Smooth muscle cell of the brain vasculature (primary cell): ENCODE measurements around the gene PVRIG.
"Not testable (repeated sequence)": the region's sequence is repeated elsewhere in the genome, so short reads cannot be mapped to it uniquely, and the experiment has no call there.

Experiments used
- DNase-seq: peaks from one replicate; pipeline ENCODE4 v3.0.0-alpha.2; 2012; ENCODE audit warnings: low read depth, low spot score

The PVRIG gene

DNA sequence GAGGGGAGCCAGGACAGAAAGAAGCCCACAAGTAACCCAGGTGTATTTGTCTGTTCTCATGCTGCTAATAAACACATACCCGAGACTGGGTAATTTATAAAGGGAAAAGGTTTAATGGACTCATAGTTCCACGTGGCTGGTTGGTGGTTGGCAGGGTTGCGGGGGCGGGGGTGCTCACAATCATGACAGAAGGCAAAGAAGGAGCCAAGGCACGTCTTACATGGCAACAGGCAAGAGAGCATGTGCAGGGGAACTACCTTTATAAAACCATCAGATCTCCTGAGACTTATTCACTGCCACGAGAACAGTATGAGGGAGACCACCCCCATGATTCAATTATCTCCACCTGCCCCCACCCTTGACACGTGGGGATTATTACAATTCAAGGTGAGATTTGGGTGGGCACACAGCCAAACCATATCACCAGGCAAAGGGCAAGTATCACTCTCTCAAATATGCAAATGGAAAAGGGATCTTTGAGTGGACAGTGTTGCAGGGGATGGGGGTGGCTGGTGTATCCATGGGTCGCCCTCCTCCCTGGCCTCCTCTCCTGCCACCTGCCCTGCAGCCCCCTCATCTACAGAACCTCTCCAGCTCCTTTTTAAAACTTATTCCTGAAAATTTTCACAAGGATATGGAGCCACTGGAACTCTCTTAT, 15.0 kb downstream of the PVRIG start:
- DNase-seq = not testable (repeated sequence)

DNA sequence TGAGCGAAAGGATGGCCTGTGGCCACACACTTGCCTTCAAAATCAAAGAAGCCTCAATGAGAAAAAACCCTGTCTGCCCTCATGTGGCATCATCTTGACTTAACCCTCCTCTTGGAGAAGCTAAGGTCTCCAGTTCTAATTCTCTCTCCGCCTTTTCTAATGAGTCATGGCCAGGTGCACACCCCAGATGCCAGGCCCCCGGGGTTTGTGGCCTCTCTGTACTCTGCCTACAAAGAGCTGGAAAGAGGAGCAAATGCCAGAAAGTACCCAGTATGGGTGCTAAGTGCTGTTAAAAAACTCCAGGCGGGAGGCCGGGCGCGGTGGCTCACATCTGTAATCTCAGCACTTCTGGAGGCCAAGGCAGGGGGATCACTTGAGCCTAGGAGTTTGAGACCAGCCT, 20.2 kb downstream of the PVRIG start:
- DNase-seq = not testable (repeated sequence)

DNA sequence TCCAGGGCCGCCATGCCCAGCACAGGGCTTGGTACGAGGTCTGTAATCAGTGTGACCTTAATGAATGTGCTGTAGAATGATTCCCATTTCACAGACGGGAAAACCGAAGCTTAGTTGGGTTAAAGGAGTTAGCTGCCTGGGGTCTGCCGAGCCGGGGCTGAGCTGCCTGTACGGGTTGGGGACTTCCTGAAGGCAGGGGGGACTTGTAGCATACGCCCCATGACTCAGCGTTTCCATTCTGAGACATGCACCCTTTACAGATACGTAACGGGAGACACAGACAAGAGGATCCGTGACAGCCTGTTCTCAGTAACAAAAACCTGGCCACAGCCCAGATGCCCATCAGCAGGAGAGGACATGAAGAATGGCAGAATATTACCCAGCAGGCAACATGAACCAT, 23.6 kb downstream of the PVRIG start:
- not testable (repeated sequence) for DNase-seq

DNA sequence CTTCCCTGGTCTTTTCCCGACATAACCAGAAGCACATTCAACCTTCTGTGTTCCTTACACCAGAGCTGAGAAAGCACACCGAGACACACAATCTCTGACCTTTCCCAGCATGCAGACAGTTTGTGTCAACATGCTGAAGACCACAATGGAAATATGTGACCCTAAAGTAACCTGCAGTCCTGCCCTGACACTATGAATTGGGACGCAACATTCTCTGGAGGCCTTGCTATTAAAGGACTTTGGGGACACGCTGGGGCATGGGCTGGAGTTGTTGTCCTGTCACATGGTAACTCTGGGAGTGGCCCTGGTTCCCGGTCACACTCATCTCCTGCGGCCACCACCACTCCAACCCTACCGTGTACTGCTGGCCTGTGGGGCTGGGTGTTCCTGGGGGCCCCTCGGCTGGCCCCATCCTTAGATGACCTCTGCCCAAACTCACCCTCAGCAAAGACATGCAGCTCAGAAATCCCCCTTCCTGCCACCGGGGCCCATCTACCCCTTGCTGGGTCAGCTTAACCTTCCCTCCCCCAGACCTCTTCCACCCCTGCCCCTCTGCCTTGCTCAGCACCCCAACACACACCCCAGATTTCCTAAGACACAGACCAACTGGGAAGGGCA, 25.3 kb downstream of the PVRIG start:
- DNase-seq = peak; percentile 10

DNA sequence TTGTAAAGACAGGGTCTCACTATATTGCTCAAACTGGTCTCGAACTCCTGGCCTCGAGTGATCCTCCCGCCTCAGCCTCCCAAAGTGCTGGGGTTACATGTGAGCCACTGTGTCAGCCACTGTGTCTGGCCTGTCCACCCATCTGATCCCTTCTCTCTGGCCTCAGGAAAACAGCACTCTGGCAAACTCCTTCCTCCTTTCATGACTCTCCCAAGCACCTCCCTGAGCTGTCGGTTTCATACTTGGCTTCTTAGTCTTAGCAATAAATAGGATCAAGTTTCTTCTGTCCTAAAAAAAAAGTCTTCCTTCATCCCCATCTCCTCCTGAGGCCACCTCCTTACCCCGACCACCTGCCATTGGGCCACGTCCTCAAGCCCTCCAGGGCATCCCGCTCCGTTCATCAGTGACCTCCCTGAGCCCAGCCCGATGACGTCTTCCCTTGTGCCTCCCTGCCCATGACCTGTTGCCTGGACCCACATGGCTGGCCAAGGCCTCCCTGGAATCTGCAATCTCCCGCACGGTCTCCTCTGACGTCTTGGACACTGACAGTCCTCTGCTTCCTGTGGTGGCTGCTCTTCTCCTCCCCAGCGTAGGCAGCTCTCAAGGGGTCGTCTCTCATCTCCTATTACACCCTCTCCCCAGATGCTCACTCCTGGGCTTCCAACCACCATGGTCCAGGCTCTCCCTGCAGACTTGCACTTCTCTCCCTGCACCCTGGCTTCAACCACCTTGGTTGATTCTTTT, 26.5 kb downstream of the PVRIG start:
- DNase-seq = not testable (repeated sequence)

DNA sequence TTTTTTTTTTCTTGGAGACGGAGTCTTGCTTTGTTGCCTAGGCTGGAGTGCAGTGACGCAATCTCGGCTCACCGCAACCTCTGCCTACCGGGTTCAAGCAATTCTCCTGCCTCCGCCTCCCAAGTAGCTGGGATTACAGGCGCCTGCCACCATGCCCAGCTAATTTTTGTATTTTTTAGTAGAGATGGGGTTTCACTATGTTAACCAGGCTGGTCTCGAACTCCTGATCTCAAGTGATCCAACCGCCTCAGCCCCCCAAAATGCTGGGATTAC, 27.1 kb downstream of the PVRIG start:
- not testable (repeated sequence) for DNase-seq

DNA sequence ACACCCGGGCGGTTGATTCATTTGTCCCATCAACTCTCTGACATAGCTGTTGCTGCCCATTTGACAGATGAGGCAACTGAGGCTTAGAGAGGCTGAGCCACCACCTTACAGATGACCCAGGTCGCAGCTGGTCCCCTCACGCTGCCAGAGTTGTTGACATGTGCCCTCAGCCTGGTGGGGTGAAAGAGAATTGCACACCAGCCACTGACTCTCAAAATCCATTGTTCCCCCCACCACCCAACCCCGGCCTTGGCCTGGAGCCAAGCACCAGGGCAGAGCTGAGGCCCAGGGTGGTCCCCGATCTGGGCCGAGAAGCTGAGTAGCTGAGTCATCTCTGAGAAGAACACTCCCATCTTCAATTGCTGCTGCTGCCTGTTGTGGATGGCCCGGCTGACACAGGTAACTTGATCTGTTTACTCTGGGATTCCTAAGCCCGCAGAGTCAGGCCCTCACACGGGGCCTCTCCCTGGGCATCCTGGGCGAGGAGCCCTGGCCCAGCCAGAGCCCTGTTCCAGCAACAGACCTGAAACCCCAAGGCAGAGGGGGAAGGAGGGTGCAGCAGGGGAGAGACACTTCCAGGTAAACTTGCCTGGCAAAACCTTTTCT, 27.5 kb downstream of the PVRIG start:
- peak; percentile 45 for DNase-seq

DNA sequence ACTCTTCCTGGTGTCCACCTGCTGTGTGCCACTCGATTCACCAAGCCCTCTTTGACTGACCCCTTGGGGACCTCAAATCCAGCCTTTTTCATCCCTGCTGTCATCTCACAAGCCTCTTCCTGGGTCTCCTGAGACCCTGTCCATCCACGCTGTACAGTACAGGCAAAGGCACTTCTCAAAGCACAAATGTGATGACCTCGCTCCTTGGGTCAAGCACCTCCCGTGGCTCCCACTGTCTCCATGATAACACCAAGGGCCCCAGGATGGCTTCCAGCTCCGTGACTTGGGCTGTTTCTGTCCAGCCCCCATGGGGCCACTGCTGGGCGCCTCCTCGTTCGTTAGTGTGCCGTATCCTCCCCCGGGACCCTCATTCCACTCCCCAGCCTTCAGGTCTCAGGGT, 28.7 kb downstream of the PVRIG start:
- no peak for DNase-seq

DNA sequence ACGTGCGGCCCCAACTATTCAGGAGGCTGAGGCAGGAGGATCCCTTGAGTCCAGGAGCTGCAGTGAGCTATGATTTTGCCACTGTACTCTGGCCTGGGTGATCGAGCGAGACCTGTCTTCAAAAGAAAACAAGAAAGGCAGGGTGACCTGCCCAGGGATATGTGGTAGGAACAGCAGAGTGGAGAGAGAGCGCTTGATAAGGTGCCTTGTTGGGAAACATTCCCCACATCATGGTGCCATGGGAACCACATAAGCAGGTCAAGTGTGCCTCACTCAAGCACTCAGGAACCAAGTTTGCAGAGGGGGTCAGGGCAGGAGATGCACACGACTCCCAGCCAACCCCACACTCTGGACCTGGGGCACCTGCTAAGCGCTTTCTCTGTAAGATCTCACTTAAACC, 37.3 kb downstream of the PVRIG start:
- no peak for DNase-seq

DNA sequence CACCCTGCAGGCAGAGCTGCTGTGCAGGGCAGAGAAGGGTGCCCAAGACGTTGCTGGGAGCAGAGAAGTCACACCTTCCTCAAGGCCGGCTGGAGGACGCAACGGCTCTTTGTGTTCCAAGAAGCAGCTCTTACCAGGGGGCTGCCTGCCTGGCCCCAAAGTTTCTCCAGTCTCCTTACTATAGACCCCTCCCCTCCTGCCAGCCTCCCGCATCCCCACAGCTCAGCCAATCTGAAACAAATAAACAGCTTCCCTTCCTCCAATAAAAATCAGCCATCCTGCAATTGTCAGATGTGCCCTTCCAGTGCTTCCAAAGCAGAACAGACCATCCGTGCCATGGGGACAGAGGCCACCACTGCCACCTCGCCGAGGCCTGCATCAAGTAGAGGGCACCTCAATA, 40.2 kb downstream of the PVRIG start:
- not testable (repeated sequence) for DNase-seq

DNA sequence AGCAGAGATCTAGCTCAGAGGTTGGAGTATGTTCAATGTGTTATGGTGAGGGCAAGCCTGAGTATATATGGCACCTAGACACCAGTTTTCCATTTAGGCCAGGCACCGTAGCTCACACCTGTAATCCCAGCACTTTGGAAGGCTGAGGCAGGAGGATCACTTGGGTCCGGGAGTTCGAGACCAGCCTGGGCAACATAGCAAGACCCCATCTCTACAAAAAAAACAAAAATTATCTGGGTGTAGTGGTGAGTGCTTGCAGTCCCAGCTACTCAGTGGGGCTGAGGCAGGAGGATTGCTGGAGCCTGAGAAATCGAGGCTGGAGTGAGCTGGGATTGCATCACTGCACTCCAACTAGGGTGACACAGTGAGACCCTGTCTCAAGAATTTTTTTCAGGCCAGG, 43.1 kb downstream of the PVRIG start:
- DNase-seq = not testable (repeated sequence)

DNA sequence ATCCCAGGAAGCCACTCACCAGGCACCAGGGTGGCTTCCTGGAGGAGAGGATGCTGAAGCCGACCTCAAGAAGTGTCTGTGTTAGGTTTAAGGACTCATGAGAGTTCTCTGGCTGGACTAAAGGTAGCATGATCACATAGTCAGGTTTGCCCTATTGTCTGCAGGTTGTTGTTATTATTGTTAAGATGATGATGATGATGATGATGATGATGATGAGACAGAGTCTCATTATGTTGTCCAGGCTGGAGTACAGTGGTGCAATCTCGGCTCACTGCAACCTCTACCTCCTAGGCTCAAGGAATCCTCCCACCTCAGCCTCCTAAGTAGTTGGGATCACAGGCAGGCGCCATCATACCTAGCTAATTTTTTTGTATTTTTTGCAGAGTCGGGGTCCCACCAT, 44.5 kb downstream of the PVRIG start:
- not testable (repeated sequence) for DNase-seq

DNA sequence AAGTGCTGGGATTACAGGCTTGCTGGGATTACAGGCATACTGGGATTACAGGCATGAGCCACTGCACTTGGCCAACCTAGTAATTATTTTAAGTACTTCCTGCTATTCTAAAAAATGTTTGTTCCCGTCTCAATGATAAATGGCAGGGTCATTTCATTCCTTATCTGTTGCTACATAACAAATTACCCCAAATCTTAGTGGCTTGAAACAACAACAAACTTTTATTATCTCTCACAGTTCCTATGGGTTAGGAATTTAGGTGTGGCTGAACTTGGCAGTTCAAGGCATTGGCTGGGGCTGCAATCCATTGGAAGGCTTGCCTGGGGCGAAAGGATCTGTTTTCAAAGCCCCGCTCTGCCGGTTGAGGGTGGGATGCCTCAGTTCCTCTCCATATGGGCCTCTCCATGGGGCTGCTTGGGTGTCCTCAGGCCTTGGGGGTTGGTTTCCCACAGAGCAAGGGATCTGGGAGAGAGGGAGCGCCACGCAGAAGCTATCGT, 45.0 kb downstream of the PVRIG start:
- DNase-seq = not testable (repeated sequence)

DNA sequence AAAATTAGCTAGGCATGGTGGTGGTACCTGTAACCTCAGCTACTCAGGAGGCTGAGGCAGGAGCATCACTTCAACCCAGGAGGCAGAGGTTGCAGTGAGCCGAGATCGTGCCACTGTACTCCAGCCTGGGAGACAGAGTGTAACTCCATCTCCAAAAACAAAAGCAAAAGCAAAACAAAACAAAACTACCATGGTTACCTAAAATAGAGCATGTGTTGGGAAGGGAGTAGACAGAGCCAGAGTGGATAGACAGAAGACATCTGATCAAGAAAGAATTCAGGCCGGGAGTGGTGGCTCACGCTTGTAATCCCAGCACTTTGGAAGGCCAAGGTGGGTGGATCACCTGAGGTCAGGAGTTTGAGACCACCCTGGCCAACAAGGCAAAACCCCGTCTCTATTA, 46.1 kb downstream of the PVRIG start:
- DNase-seq = not testable (repeated sequence)

DNA sequence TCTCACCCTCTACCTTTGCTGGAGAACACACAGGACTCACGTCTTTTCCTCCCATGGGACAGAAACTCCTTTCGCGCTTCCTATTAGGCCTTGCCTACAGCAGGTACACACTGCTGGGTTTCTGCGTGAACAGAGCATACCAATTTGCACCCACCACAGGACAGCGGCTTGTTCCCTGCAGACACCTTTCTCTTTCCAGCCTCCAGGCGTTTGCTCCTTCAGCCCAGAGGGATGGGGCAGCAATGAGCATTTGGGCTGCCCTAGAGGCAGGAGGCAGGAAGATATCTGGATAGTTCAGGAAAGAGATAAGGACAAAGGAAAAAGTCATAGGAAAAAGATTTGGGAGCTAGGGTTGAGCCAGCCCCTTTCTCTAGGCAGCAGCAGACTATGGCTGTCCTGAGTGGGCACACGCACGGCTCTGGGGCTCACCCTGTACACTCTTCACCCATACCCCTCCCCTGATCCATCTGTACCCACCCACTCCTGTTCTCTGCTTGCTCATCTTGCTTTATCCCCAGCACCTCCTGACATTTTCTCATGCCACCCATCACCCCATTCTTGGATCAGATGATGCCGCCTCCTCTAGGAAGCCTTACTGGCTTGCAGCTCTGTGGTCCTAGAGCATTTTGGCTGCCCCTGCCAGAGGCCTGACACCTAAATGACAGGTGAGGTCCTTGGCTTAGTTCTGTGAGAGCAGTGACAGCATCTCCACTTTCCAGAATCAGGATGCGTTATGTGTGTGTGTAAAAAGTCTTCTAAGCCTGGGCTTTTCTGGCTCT, 47.0 kb downstream of the PVRIG start:
- no peak for DNase-seq

DNA sequence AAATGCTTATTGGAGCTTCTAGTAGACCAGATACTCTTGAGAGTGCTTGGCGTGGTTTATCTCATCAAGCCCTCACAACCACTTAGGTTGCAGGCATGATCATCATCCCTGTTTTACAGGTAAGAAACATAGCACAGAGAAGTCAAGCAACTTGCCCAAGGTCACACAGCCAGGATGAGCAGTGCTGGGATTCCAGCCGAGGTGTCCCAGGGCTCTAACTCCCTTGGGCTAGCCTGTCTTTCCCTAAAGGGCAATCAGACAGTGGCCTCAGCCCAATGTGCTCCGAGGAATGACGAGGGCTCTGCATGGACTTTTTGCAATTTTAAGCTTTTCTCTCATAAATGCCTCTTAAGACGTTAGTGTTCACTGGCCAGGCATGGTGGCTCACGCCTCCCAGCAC, 47.9 kb downstream of the PVRIG start:
- DNase-seq = no peak

DNA sequence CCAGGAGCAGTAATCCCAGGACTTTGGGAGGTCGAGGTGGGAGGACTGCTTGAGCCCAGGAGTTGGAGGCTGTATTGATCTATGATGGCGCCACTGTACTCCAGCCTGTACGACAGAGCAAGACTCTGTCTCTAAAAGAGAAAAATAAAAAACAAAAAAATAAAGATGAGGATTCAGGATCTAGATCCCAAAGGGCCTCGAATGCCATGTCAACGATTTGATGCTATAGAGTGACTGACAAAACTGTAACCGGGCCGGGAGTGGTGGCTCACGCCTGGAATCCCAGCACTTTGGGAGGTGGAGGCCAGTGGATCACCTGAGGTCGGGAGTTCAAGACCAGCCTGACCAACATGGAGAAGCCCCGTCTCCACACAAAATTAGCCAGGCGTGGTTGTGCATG, 49.1 kb downstream of the PVRIG start:
- DNase-seq = not testable (repeated sequence)

DNA sequence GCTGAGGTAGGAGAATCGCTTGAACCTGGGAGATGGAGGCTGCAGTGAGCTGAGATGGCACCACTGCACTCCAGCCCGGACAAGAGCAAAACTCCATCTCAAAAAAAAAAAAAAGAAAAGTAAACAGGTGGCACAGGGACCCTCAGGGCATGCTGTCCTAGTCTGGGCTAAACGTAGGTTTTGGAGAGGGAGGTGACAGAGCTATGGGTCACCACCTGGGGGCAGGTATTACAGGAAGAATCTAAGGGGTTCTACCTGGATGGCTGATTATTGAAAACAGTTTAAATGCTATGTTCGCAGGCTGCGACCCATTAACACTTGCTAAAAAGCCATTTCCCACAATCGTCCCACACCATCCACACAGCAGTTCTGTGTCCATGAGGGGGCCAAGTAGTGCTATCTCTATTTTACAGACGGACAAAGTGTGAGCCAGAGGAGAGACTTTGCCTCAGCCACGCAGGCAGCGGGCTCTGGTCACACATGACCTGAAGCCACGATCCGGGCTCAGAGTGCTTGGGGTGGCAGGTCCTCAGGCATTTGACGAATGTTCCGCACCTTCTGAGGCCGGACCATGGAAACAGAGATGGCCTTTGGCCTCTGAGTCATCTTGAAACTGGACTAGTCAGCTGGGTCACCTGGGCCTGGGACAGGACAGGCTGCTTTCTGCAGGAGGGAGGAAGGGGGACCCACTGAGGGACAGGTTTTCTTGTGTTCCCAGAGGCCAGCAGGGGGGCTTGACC, 49.7 kb downstream of the PVRIG start:
- not testable (repeated sequence) for DNase-seq

DNA sequence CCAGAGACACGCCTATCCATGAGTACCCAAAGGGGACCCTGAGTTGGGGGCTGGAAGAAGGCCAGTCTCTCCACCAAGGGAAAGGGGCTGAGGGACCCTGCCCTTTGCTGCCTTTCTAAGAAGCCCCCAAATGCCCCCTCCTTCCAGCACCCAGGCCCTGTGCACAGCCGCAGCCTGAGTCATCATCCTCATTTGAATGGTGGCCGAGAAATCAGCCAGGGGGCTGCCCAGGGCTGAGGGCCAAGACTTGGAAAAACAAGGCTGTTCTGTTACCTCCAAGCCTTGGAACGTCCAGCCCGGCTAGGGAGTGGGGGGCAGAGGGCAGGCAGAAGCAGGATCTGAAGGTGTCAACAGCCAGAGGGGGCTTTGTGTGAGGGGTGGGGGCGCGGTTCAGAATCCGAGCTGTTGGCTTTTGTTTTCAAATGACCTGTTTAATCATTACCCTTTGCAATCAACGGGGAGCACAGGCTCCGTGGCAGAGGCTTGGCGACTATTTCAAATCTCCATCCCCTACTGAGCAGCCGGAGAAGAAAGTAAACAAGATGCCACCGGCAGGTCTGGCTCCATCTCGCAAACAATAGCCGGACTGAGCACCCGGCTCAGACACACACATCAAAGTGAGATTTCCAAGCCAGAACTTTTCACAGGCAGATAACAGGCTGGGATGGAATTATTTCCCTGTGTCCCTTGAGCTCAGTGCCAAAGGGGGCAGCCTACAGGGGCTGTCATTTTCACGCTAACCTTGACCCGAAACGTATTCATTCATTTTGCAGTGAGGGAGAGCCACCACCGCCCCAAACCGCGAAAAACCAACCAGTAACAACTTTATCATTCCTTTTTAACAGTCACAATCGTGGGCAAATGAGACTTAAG, 50.5 kb downstream of the PVRIG start:
- DNase-seq = not testable (repeated sequence)
